CD4-positive, alpha-beta T cell (primary cell): ENCODE measurements around the gene WDFY3. TPM values are rescaled to one million over a fixed set of nuclear protein-coding genes. Genes with fewer than 3 reads are reported as not detected.

ENCODE experiments used
- ATAC-seq: fragments of 200-7000 bp; cut with Tn5 transposase; one replicate; pipeline ENCODE4 v1.10.0; 2022; ENCODE audit warnings: mild to moderate bottlenecking; ENCODE audit not compliant: poor library complexity
- CTCF ChIA-PET: fragments of 350-600 bp; sonication (Branson Sonifier 250); formaldehyde crosslinking; loops from one replicate; lab custom pipeline; 2021; ENCODE audit warnings: antibody characterized with exemption, inconsistent platforms; lab: Charles Lee
- POLR2A ChIA-PET: fragments of 350-600 bp; sonication (Branson Sonifier 250); formaldehyde crosslinking; loops from one replicate; lab custom pipeline; 2021; ENCODE audit warnings: antibody characterized with exemption, inconsistent platforms; lab: Charles Lee
- DNase-seq, 14 experiments: peaks; one replicate each; pipeline ENCODE4 v3.0.0-alpha.2; 2013 to 2020; ENCODE audit warnings: mixed read lengths in 2 of 14
- H3K27ac ChIP-seq, 2 donors: one replicate each; pipeline versions ENCODE4 v1.5.1 to v1.7.0; 2013; ENCODE audit warnings: low read length in 2 of 2, low read depth in 1 of 2, mild to moderate bottlenecking in 1 of 2
- H3K27me3 ChIP-seq, 2 experiments: 1 replicate in 1 of 2; 2 replicates in 1 of 2; pipeline versions ENCODE4 v1.6.1 to v1.7.0; 2013; ENCODE audit warnings: low read length in 2 of 2, control low read depth in 1 of 2, mild to moderate bottlenecking in 1 of 2, moderate library complexity in 1 of 2; ENCODE audit not compliant: insufficient read depth in 2 of 2, control insufficient read depth in 1 of 2
- H3K36me3 ChIP-seq: one replicate; pipeline ENCODE4 v1.6.1; 2013; ENCODE audit warnings: low read length, control low read depth; ENCODE audit not compliant: insufficient read depth
- H3K4me1 ChIP-seq: one replicate; pipeline ENCODE4 v1.6.1; 2013; ENCODE audit warnings: low read length, control low read depth; ENCODE audit not compliant: insufficient read depth
- H3K4me3 ChIP-seq: one replicate; pipeline ENCODE4 v1.5.1; 2013; ENCODE audit warnings: mild to moderate bottlenecking, low read length, moderate library complexity
- H3K9me3 ChIP-seq, 2 experiments: 1 replicate in 1 of 2; 2 replicates in 1 of 2; pipeline versions ENCODE4 v1.6.1 to v1.7.0; 2013; ENCODE audit warnings: low read length in 2 of 2, mild to moderate bottlenecking in 2 of 2, control low read depth in 1 of 2, moderate library complexity in 1 of 2; ENCODE audit not compliant: control insufficient read depth in 1 of 2, insufficient read depth in 1 of 2
- H3K27ac Mint-ChIP-seq: one replicate; pipeline ENCODE4 v1.8.0; 2020; ENCODE audit warnings: mixed read lengths
- H3K27me3 Mint-ChIP-seq: one replicate; pipeline ENCODE4 v1.8.0; 2021; ENCODE audit warnings: mixed read lengths
- H3K36me3 Mint-ChIP-seq: one replicate; pipeline ENCODE4 v1.8.0; 2021; ENCODE audit warnings: low read depth, mixed read lengths
- H3K4me1 Mint-ChIP-seq: one replicate; pipeline ENCODE4 v1.8.0; 2021; ENCODE audit warnings: low read depth, mixed read lengths
- H3K4me3 Mint-ChIP-seq: one replicate; pipeline ENCODE4 v1.8.0; 2020; ENCODE audit warnings: mild to moderate bottlenecking, mixed read lengths
- H3K9me3 Mint-ChIP-seq: one replicate; pipeline ENCODE4 v1.8.0; 2020; ENCODE audit warnings: mixed read lengths
- CTCF ChIP-seq: fragments of 200-600 bp; IDR thresholded peaks from one replicate; pipeline ENCODE4 v1.8.0; 2022; ENCODE audit warnings: antibody characterized with exemption, mild to moderate bottlenecking
- intact Hi-C, 2 experiments: fragments of 100-400 bp; cut with DNase I in 1 of 2; cut with micrococcal nuclease in 1 of 2; formaldehyde crosslinking; loops; one replicate each; pipeline versions ENCODE4 v1.15.1 to v1.9.0; 2023 to 2025; cut with DNase I, micrococcal nuclease
- total RNA-seq, 174 experiments: library from RNA in 2 of 174; stranded (reverse) in 2 of 174; gene quantifications; one replicate each; pipeline ENCODE4 v1.2.3 and lab custom pipeline; 2021 to 2026

The WDFY3 gene
- total RNA-seq, 2 experiments from 2014 or later, result 0.60 to 0.75 TPM

GRCh38 chr4:84680956-84681355 is 285.5 kb downstream of the WDFY3 start:
- H3K9me3 ChIP-seq, result peaks cover 0 to 6% of the 10 kb centered on the region in 2 experiments
- Mint-ChIP-seq H3K4me3 (no peak overlapping the region), H3K27ac (no peak overlapping the region), H3K27me3 (peaks cover 5% of the 10 kb centered on the region), H3K36me3 (no peaks in the 10 kb centered on the region), H3K9me3 (no peaks in the 10 kb centered on the region), H3K4me1 (no peaks in the 10 kb centered on the region)
- ChIA-PET POLR2A (no interaction called here), CTCF (no interaction called here)
- intact Hi-C loops, result no loop called here
- no peak for ATAC-seq
- no peaks in the 10 kb centered on the region for H3K4me1 ChIP-seq
- no peak overlapping the region for H3K27ac ChIP-seq
- no peak overlapping the region for H3K4me3 ChIP-seq
- no peaks in the 10 kb centered on the region for H3K36me3 ChIP-seq
- no peaks in the 10 kb centered on the region for H3K27me3 ChIP-seq
- DNase-seq, result no peak
- TF ChIP-seq CTCF, result no peak

DNA sequence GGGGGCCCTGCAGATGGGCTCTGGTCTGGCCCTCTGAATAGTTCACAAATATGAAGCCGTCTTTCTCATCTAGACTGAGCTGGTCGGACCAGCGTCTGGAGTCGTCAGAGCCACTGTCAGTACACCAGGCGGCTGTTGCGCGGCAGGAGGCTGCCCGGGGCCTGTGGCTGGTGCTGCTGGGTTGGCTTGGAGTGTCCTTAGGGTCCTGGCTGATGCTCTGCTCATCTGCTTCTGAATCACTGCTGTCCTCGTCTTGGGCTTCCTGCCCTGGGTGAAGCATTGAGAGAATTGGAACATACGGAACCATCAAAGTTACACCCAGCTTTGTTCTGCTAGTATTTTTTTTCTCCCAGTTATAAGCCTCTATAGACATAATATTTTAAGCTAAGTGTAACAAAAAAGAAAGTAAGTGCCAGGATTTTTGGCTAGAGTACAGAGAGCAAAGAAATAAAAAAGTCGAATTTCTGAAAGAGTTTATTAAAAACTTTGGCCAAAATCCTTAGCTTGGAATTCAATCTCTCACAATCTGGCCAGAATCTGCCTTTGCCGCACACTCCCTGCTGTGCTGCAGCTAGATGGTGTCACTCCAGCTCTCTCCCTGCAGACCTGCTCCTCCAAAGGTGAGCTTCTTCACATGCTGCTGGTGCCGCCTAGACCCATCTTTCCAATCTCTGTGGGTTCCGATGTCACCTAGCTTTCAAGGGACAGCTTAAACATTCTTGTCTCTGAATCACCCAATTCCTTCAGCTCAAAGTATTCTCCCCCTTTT is 287.3 kb downstream of the WDFY3 start:
- H3K4me1 ChIP-seq, result no peaks in the 10 kb centered on the region
- no peak for TF ChIP-seq CTCF
- Mint-ChIP-seq H3K27ac (no peak overlapping the region), H3K4me3 (no peak overlapping the region), H3K27me3 (peaks cover 5% of the 10 kb centered on the region), H3K36me3 (no peaks in the 10 kb centered on the region), H3K9me3 (no peaks in the 10 kb centered on the region), H3K4me1 (no peaks in the 10 kb centered on the region)
- ATAC-seq (no peak), DNase-seq (no peak)
- H3K27me3 ChIP-seq, result no peaks in the 10 kb centered on the region
- H3K36me3 ChIP-seq, result no peaks in the 10 kb centered on the region
- H3K4me3 ChIP-seq, result no peak overlapping the region
- intact Hi-C loops, result no loop called here
- CTCF ChIA-PET, result interaction anchor here (1.5 kb wide), 1 partner anchor 101 kb away, joined by 3 read pairs; no protein-coding TSS in a partner anchor
- peaks cover 0 to 6% of the 10 kb centered on the region in 2 experiments for H3K9me3 ChIP-seq
- no peak overlapping the region for H3K27ac ChIP-seq
- POLR2A ChIA-PET, result no interaction called here

DNA sequence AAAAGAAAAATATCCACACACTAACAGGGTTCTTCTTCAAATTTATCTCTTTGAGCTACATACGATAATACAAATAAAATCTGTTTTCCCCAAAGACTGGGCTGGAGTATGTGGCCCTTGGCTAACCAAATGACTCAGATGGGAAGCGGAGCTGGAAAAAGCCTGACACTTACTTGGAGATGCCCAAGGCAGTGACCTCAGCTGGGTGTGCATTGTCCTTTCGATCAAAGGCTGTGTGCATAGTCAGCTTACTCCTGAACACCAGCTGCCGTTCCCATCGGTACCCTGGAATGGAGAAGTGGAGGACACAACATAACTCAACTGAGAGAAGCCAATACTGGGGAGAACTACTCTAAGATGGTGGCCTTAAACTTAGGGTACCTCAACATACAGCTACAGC is 288.5 kb downstream of the WDFY3 start:
- Mint-ChIP-seq H3K4me3 (no peak overlapping the region), H3K27me3 (no peaks in the 10 kb centered on the region), H3K27ac (no peak overlapping the region), H3K9me3 (no peaks in the 10 kb centered on the region), H3K4me1 (no peaks in the 10 kb centered on the region), H3K36me3 (no peaks in the 10 kb centered on the region)
- no peak for DNase-seq
- H3K36me3 ChIP-seq, result no peaks in the 10 kb centered on the region
- H3K27ac ChIP-seq, result no peak overlapping the region
- intact Hi-C loops, result no loop called here
- peaks cover 0 to 6% of the 10 kb centered on the region in 2 experiments for H3K9me3 ChIP-seq
- no peaks in the 10 kb centered on the region for H3K27me3 ChIP-seq
- no peak overlapping the region for H3K4me3 ChIP-seq
- CTCF ChIA-PET, result no interaction called here
- no peak for ATAC-seq
- POLR2A ChIA-PET, result no interaction called here
- H3K4me1 ChIP-seq, result no peaks in the 10 kb centered on the region
- TF ChIP-seq CTCF, result no peak
